Measurements from ENCODE around the gene REV1. TPM values are rescaled to one million over a fixed set of nuclear protein-coding genes. Genes with fewer than 3 reads are reported as not detected.

Gene REV1
- total and polyA plus RNA-seq, 2 of the 4 experiments (the other 2 are of a cell fraction) = 13.4 to 30.1 TPM

- no TSS peak for BruUV-seq (replicated peaks)
- H2BK15ac ChIP-seq (ENCODE audit: low read depth, low read length) = no peak overlapping the region
- H2BK120ac ChIP-seq (ENCODE audit: low read depth, low read length) = no peak overlapping the region
- no peaks in the 10 kb centered on the region for H3K9me3 ChIP-seq (ENCODE audit: control insufficient read depth, insufficient read depth, low read length)
- no peak overlapping the region for H3K18ac ChIP-seq (ENCODE audit: low read depth, low read length)
- H4K5ac ChIP-seq (ENCODE audit: low read depth, low read length) = no peak overlapping the region
- TF ChIP-seq MXI1 (IDR thresholded peaks at IDR 0.05; ENCODE audit: borderline replicate concordance, low read depth, low read length) = no peak
- TF ChIP-seq FOS (IDR thresholded peaks at IDR 0.05; ENCODE audit: low read depth, low read length) = no peak
- TF ChIP-seq RFX5 (IDR thresholded peaks at IDR 0.05; ENCODE audit: low read depth, low read length) = no peak
- TF ChIP-seq NFE2L2 (IDR thresholded peaks at IDR 0.05; ENCODE audit: low read depth, low read length) = no peak
- TF ChIP-seq SMC3 (IDR thresholded peaks at IDR 0.05; ENCODE audit: low read depth, low read length) = no peak
- no peak for TF ChIP-seq POLR2A (IDR thresholded peaks at IDR 0.05; ENCODE audit: low read depth, low read length)
- no peak for TF ChIP-seq RCOR1 (IDR thresholded peaks at IDR 0.05; ENCODE audit: insufficient replicate concordance, low read length)
- no peak for TF ChIP-seq CEBPB (IDR thresholded peaks at IDR 0.05; ENCODE audit: low read depth, low read length)
- TF ChIP-seq CHD1 (IDR thresholded peaks at IDR 0.05; ENCODE audit: low read depth, low read length) = no peak
- no peak for TF ChIP-seq USF2 (IDR thresholded peaks at IDR 0.05; ENCODE audit: low read depth, low read length)
- no peak for TF ChIP-seq CTCF (conservative IDR thresholded peaks at IDR 0.05; ENCODE audit: low read depth, low read length)
- TF ChIP-seq BHLHE40 (IDR thresholded peaks at IDR 0.05; ENCODE audit: low read depth, low read length) = no peak
- TF ChIP-seq MAFK (IDR thresholded peaks at IDR 0.05; ENCODE audit: low read depth, low read length) = no peak
- TF ChIP-seq MAZ (IDR thresholded peaks at IDR 0.05; ENCODE audit: borderline replicate concordance, low read depth, low read length) = no peak
- TF ChIP-seq, protein P1, sequence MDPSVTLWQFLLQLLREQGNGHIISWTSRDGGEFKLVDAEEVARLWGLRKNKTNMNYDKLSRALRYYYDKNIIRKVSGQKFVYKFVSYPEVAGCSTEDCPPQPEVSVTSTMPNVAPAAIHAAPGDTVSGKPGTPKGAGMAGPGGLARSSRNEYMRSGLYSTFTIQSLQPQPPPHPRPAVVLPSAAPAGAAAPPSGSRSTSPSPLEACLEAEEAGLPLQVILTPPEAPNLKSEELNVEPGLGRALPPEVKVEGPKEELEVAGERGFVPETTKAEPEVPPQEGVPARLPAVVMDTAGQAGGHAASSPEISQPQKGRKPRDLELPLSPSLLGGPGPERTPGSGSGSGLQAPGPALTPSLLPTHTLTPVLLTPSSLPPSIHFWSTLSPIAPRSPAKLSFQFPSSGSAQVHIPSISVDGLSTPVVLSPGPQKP (IDR thresholded peaks at IDR 0.05; ENCODE audit: borderline replicate concordance, low read depth, low read length) = no peak
- TF ChIP-seq RAD21 (IDR thresholded peaks at IDR 0.05; ENCODE audit: low read length) = no peak
- H3K4me1 ChIP-seq (ENCODE audit: control insufficient read depth, insufficient read depth, low read length) = peaks cover 3% of the 10 kb centered on the region; the same call in 1 of the 2 replicates
- dilution Hi-C loops (cut with HindIII; ENCODE audit: low sequenced_read_pairs, unreplicated experiment) = no loop called here
- no peak overlapping the region for H3K4me2 ChIP-seq (ENCODE audit: low read depth, low read length)
- no peak overlapping the region for H2AK5ac ChIP-seq (ENCODE audit: low read depth, low read length)
- intact Hi-C loops (cut with micrococcal nuclease) = no loop called here
- in situ Hi-C loops (cut with MboI; ENCODE audit: low sequenced_read_pairs) = loop anchor here (10.0 kb wide), 1 partner anchor 292 kb away; the partner anchor contains the start of genes MITD1 and MRPL30
- no CpG with 5 or more reads among the region's 6 CpGs for WGBS, 2 experiments (ENCODE audit: extremely low coverage in 2 of 2, insufficient read length in 1 of 2)
- H2BK20ac ChIP-seq (ENCODE audit: low read depth, low read length) = no peak overlapping the region
- no peak overlapping the region for H3K27ac ChIP-seq (ENCODE audit: insufficient read depth, low read length)
- H3K79me1 ChIP-seq (ENCODE audit: low read depth in 1 of 2, low read length in 2 of 2) = peaks cover 36 to 68% of the 10 kb centered on the region in 2 experiments
- H4K20me1 ChIP-seq (ENCODE audit: insufficient read depth, low read length) = peaks cover 27% of the 10 kb centered on the region
- H3K4ac ChIP-seq (ENCODE audit: low read depth, low read length) = no peak overlapping the region
- no peak for DNase-seq
- H2AFZ ChIP-seq (replicated peaks; ENCODE audit: low read length, poor library complexity) = no peak overlapping the region
- no peak overlapping the region for H4K91ac ChIP-seq (ENCODE audit: insufficient read depth, low read depth, low read length)
- no peak overlapping the region for H3K56ac ChIP-seq (ENCODE audit: extremely low read depth, insufficient read depth, low read length)
- H3K36me3 ChIP-seq (ENCODE audit: control insufficient read depth, insufficient read depth, low read length) = no peaks in the 10 kb centered on the region
- H3K27me3 ChIP-seq (ENCODE audit: control insufficient read depth, insufficient read depth, low read length) = no peaks in the 10 kb centered on the region
- H3K4me3 ChIP-seq (ENCODE audit: insufficient read depth, low read depth, low read length) = no peak overlapping the region
- H3K9me1 ChIP-seq (ENCODE audit: insufficient read depth, low read length) = peaks cover 21% of the 10 kb centered on the region
- ChIA-PET POLR2A (ENCODE audit: unreplicated experiment) (no interaction called here), CTCF (no interaction called here)
- H3K14ac ChIP-seq (replicated peaks; ENCODE audit: low read depth, low read length) = no peak overlapping the region
- no peak overlapping the region for H2AK9ac ChIP-seq (replicated peaks; ENCODE audit: low read depth, low read length, poor library complexity)
- H3K23ac ChIP-seq (ENCODE audit: low read depth, low read length) = no peak overlapping the region
- H4K8ac ChIP-seq (ENCODE audit: low read depth in 2 of 2, low read length in 2 of 2) = no peak overlapping the region
- no peak for ATAC-seq (ENCODE audit: low read depth)
- H3K9ac ChIP-seq (ENCODE audit: low read depth, low read length) = no peak overlapping the region
- H2BK5ac ChIP-seq (ENCODE audit: low read depth, low read length, poor library complexity, severe bottlenecking) = no peak overlapping the region
Observed at GRCh38 chr2:99477054-99477453, 12.8 kb downstream of the REV1 start.
